K562 (cell line): ENCODE results near the gene PCF11.

Experiments used
- BHLHE40 ChIP-seq: IDR thresholded peaks from 2 replicates; pipeline ENCODE4 v1.6.1; 2011; ENCODE audit warnings: low read length, improper control_type of control experiment
- CBX3 ChIP-seq, 2 experiments: IDR thresholded peaks; 1 replicate in 1 of 2; 2 replicates in 1 of 2; pipeline ENCODE4 v1.6.1; 2012; ENCODE audit warnings: inconsistent platforms in 2 of 2, low read length in 2 of 2, borderline replicate concordance in 1 of 2, control low read depth in 1 of 2
- EHMT2 ChIP-seq: fragments of 450-650 bp; IDR thresholded peaks from 2 replicates; pipeline ENCODE4 v1.6.1; 2018; ENCODE audit warnings: antibody characterized with exemption
- ELF4 ChIP-seq: fragments of 450-650 bp; formaldehyde crosslinking; IDR thresholded peaks from 2 replicates; pipeline ENCODE4 v1.4.0; 2022; ENCODE audit warnings: missing genetic modification characterization
- EP300 ChIP-seq: IDR thresholded peaks from 2 replicates; pipeline ENCODE4 v1.6.1; 2012; ENCODE audit warnings: low read length, improper control_type of control experiment
- GTF2A2 ChIP-seq: IDR thresholded peaks from 2 replicates; pipeline ENCODE4 v1.6.1; 2016; ENCODE audit warnings: mild to moderate bottlenecking, missing genetic modification characterization, missing compliant biosample characterization
- HNRNPH1 ChIP-seq: fragments of 200-400 bp; formaldehyde crosslinking; optimal IDR thresholded peaks from 2 replicates; pipeline ENCODE3; 2017; ENCODE audit warnings: low read depth, mild to moderate bottlenecking, low read length, moderate library complexity
- MIER1 ChIP-seq: fragments of 450-650 bp; IDR thresholded peaks from 2 replicates; pipeline ENCODE4 v1.6.1; 2016; ENCODE audit warnings: antibody characterized with exemption, mild to moderate bottlenecking, low read depth
- NCOA6 ChIP-seq: fragments of 450-650 bp; IDR thresholded peaks from 2 replicates; pipeline ENCODE4 v1.6.1; 2017; ENCODE audit warnings: mild to moderate bottlenecking
- POLR2B ChIP-seq: fragments of 450-650 bp; IDR thresholded peaks from 2 replicates; pipeline ENCODE4 v1.6.1; 2018; ENCODE audit warnings: low read depth; ENCODE audit not compliant: partially characterized antibody
- SIN3A ChIP-seq, 2 experiments: fragments of 150-350 bp in 1 of 2; IDR thresholded peaks; 2 replicates each; pipeline ENCODE4 v1.6.1; 2011 to 2016; ENCODE audit warnings: borderline replicate concordance in 2 of 2, low read depth in 2 of 2, low read length in 2 of 2, mild to moderate bottlenecking in 2 of 2, moderate library complexity in 2 of 2; ENCODE audit not compliant: control insufficient read depth in 1 of 2
- ZNF780A ChIP-seq: fragments of 250-450 bp; sonication (Bioruptor Pico); IDR thresholded peaks from 2 replicates; pipeline ENCODE4 v1.5.0; 2021; ENCODE audit warnings: mild to moderate bottlenecking
- TF ChIP-seq, protein P1 (sequence below): fragments of 250-450 bp; sonication (Bioruptor Pico); IDR thresholded peaks from 2 replicates; pipeline ENCODE4 v1.8.0; 2021; ENCODE audit warnings: borderline replicate concordance, mild to moderate bottlenecking, moderate library complexity; ENCODE audit not compliant: poor library complexity, severe bottlenecking

DNA sequence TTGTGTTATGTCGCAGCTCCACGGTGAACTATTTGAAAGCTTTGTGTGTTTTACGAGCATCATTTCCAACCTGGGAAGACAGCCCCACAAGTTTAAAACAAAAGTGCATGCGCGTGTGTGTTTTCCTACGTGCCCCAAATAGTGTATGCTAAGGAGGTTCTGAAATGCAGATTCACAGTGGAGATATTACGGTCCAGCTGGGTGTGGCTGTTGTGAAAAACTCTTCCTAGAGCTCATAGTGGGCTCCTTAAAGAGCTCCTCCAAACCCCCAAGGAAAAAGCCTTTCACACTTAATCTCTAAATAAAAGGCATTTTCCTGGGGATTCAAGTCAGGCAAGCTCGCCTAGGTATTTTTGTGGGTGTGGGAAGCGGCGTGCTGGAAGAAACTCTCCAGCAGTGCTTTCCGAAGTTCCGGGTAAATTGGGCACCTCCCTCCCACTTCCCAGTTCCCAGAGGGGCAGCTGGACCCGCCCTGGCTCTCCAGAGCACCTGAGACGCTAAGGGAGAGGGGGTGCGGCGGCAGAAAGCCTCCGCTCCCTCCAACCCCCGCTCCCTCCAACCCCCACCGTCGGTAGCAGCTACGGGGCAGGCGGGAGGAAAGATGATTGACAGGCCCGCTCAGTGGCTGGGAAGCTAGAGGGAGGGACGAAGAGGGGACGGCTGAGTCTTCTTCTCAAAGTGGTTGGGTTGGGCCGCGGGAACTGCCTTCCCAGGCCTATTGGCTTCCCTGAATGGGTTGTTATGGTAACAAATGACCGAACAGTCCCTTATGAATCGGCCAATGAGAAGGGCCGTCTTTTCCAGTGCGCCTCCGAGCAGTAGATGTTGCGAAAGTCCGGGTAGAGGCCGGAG, 561 bp upstream of the PCF11 start:
- TF ChIP-seq ELF4 (CRISPR knock-in tag) (no peak), EHMT2 (no peak), SIN3A (IDR thresholded peaks at IDR 0.05; ENCODE audit: borderline replicate concordance in 2 of 2, control insufficient read depth in 1 of 2, low read depth in 2 of 2, low read length in 2 of 2) (peak; percentile 30 to 74; a peak in 2 of 4 replicates), EP300 (no peak), MIER1 (no peak), GTF2A2 (no peak), BHLHE40 (peak; percentile 14; the same call in 1 of the 2 replicates), HNRNPH1 (no peak), ZNF780A (CRISPR knock-in tag) (no peak), POLR2B (peak; percentile 62), NCOA6 (no peak), CBX3 (IDR thresholded peaks at IDR 0.05; ENCODE audit: borderline replicate concordance in 1 of 2, low read length in 2 of 2) (no peak)
- TF ChIP-seq, protein P1, sequence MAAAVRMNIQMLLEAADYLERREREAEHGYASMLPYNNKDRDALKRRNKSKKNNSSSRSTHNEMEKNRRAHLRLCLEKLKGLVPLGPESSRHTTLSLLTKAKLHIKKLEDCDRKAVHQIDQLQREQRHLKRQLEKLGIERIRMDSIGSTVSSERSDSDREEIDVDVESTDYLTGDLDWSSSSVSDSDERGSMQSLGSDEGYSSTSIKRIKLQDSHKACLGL (CRISPR knock-in tag), result peak; percentile 26
